GM12801 (cell line): Measurements from ENCODE around the gene FOLR1.

Source experiments
- TF ChIP-seq, protein P1 (sequence below): IDR thresholded peaks from one replicate; pipeline ENCODE4 v1.5.1; 2011; ENCODE audit warnings: control low read depth; ENCODE audit not compliant: insufficient read length; ENCODE audit errors: extremely low read depth

Gene FOLR1

DNA sequence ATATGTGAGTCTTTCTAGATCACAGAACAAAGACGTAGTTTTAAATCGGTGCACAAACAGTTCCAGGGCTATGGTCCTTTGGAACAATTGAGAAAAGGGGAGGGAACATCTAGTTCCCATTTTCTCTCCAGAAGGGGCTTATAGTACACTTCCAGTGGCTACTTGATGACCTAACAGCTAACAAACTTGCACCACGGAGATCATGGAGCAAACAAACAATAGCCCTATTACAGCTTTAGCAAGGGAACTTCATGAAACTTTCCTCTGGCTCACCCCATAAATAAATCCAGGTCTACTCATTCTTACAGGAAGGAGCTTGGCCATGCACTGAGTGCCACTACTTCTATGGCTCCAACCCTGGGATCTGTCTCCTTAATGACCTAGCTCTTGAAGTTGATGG, 16.3 kb downstream of the FOLR1 start:
- TF ChIP-seq, protein P1, sequence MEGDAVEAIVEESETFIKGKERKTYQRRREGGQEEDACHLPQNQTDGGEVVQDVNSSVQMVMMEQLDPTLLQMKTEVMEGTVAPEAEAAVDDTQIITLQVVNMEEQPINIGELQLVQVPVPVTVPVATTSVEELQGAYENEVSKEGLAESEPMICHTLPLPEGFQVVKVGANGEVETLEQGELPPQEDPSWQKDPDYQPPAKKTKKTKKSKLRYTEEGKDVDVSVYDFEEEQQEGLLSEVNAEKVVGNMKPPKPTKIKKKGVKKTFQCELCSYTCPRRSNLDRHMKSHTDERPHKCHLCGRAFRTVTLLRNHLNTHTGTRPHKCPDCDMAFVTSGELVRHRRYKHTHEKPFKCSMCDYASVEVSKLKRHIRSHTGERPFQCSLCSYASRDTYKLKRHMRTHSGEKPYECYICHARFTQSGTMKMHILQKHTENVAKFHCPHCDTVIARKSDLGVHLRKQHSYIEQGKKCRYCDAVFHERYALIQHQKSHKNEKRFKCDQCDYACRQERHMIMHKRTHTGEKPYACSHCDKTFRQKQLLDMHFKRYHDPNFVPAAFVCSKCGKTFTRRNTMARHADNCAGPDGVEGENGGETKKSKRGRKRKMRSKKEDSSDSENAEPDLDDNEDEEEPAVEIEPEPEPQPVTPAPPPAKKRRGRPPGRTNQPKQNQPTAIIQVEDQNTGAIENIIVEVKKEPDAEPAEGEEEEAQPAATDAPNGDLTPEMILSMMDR = no peak

DNA sequence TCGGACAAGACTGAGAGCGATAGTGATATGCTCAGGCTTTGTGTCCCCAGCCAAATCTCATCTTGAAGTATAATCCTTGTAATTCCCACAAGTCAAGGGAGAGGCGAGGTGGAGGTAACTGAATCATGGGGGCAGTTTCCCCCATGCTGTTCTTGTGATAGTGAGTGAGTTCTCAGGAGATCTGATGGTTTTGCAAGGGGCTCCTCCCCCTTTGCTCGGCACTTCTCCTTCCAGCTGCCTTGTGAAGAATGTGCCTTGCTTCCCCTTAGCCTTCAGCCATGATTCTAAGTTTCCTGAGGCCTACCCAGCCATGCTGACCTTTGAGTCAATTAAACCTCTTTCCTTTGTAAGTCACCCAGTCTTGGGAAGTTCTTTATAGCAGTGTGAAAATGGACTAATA, 17.2 kb downstream of the FOLR1 start:
- TF ChIP-seq, protein P1 = no peak

DNA sequence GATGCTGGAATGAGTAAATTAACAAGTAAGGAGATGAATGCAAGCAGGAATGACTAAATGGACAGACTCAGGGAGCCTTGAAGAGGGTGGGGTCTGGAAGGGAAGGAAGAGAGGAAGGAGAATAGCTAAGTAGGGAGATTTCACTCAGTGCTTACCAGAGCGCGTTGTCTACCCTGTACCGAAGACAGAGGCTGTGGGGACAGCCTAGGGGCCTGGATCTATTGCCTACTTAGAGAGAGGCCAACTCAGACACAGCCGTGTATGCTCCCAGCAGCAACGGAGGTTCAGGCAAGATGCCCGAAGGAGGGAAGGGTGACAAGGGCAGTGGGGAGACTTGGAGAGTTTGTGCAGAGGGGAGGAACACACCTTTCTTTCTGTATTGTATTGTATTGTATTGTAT, 24.7 kb downstream of the FOLR1 start, which contains the start of gene FOLR2:
Gene FOLR2, plus strand, starts transcription at position 157 of the 400 bp plus-strand sequence. CDS start 1,791 bp downstream, outside the sequence.
- TF ChIP-seq, protein P1 = no peak

DNA sequence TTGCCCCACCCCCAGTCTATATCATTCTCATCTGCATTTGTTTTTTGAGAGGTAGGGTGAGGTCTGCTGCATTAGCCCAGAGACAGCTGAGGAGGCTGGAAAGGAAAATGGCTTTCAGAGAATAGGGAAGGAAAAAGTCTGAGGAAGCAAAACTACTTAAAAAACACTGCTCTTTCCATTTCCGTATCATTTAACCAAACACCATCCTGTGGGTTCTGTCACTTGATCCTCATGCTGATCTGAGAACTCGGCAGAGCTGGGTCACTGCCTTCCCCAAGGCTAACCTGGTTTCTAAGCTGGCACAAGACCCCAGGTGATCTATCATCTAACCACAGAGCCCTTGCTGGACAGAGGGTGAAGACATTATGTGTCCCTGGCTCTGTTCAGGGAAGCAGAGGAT, 25.9 kb downstream of the FOLR1 start:
- TF ChIP-seq, protein P1 = no peak

DNA sequence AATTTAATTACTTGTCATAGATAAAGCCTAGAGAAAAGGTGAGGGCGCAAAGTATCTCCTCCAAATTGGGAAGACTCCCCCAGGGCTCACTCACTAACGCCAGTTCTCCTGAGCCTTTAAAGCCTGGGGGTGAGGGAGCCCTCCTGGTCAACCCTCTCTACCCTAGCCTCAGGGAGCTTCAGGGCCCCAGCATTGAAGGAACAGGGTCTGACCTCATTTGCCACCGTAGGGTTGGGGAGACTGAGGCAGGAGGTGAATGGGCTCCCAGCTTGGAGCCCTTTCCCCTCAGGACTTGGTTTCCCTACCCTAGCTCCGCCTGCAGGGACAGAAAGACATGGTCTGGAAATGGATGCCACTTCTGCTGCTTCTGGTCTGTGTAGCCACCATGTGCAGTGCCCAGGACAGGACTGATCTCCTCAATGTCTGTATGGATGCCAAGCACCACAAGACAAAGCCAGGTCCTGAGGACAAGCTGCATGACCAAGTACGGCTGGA, 26.4 kb downstream of the FOLR1 start:
- TF ChIP-seq, protein P1 = no peak

DNA sequence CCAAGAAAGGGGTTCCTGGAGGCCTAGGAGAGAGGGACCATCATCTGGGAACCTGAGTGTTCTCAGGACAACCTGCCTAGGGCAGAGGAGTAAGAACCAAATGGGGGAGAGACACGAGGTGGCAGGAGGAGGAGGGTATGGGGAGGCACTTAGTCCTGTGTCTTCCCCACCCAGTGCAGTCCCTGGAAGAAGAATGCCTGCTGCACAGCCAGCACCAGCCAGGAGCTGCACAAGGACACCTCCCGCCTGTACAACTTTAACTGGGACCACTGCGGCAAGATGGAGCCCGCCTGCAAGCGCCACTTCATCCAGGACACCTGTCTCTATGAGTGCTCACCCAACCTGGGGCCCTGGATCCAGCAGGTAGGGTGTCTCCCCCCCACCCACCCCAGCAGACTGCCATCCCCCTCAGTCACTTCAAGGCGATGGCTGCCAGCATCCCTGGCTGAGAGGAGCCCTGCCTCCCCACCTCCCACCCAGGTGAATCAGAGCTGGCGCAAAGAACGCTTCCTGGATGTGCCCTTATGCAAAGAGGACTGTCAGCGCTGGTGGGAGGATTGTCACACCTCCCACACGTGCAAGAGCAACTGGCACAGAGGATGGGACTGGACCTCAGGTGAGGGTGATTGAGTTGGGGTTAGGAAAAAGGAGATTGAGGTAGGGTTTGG, 28.9 kb downstream of the FOLR1 start:
- TF ChIP-seq, protein P1 = no peak

DNA sequence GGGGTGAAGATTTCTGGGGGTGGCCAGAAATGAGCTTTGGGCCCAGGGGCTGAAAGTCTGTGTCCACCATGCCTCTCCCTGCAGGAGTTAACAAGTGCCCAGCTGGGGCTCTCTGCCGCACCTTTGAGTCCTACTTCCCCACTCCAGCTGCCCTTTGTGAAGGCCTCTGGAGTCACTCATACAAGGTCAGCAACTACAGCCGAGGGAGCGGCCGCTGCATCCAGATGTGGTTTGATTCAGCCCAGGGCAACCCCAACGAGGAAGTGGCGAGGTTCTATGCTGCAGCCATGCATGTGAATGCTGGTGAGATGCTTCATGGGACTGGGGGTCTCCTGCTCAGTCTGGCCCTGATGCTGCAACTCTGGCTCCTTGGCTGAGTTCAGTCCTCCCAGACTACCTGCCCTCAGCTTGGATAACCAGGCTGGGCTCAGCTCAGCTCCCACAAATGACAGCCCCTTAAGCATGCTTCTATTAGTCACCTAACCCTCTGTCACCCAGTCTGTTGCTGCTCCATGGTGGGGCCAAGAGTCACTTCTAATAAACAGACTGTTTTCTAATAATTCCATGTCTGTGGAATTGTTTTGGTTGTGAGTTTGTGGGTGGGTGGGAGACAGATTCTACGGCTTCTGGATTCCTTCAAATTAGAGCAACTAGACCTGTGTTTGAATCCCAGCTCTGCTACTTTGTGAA, 29.6 kb downstream of the FOLR1 start:
- TF ChIP-seq, protein P1 = no peak
